Peyer's patch (tissue), 4 donors: ENCODE data around the gene PDZD2. TPM values are rescaled to one million over a fixed set of nuclear protein-coding genes. Genes with fewer than 3 reads are reported as not detected.

ENCODE experiments used
- DNase-seq, 3 donors: peaks; one replicate each; pipeline ENCODE4 v3.0.0-alpha.2; 2017 to 2019
- H3K27ac ChIP-seq, 4 donors: fragments of 200-600 bp; sonication (generic); one replicate each; pipeline ENCODE4 v1.5.1; 2016 to 2019
- H3K27me3 ChIP-seq, 2 donors: fragments of 200-600 bp; sonication (generic); one replicate each; pipeline ENCODE4 v1.5.1; 2019
- H3K36me3 ChIP-seq, 3 donors: fragments of 200-600 bp; sonication (generic); one replicate each; pipeline ENCODE4 v1.5.1; 2016 to 2019
- H3K4me1 ChIP-seq, 4 donors: fragments of 200-600 bp; sonication (generic); one replicate each; pipeline ENCODE4 v1.5.1; 2016 to 2019
- H3K4me3 ChIP-seq, 4 donors: fragments of 200-600 bp; sonication (generic); 1 replicate in 3 of 4; 2 replicates in 1 of 4; pipeline ENCODE4 v1.5.1; 2016 to 2019; ENCODE audit warnings: mild to moderate bottlenecking in 1 of 4
- H3K9me3 ChIP-seq, 4 donors: fragments of 200-600 bp; sonication (generic); one replicate each; pipeline ENCODE4 v1.5.1; 2016 to 2019; ENCODE audit warnings: mild to moderate bottlenecking in 1 of 4
- POLR2A ChIP-seq, 2 donors: fragments of 450-650 bp; IDR thresholded peaks; one replicate each; pipeline ENCODE4 v1.5.1; 2017; ENCODE audit warnings: antibody characterized with exemption in 2 of 2, mild to moderate bottlenecking in 2 of 2, moderate library complexity in 2 of 2
- total RNA-seq, 4 donors: library from RNA; depleted of rRNA; stranded (reverse); fragments of >200 nt; gene quantifications; one replicate each; pipeline ENCODE4 v1.1.0, GENCODE V29; 2016
- TF ChIP-seq, protein P1 (sequence below), 6 experiments: fragments of 450-650 bp in 4 of 6; fragments of 200-600 bp in 2 of 6; sonication (generic) in 1 of 6; IDR thresholded peaks; one replicate each; pipeline ENCODE4 v1.5.1; 2017 to 2019; ENCODE audit warnings: antibody characterized with exemption in 6 of 6, mild to moderate bottlenecking in 3 of 6, moderate library complexity in 1 of 6

The PDZD2 gene
- total RNA-seq, 4 donors from 2014 or later: 0.53 to 7.4 (median 3.0) TPM

DNA sequence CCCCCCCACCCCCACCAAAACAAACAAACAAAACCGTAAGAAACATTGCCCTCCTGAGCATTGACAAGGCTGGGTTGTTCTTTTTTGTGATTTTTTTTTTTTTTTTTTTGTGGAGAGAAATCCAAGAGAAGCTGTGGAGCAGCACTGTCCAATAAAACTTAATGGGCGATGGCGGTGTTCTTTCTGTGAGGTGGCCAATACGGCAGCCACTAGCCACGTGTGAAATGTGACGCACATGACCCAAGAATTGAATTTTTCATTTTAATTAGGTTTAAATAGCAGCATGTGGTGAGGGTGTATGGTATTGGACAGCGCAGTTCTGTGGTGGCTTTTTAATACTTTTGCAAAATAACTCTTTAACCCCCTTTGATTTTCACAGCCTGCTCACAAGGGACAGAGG lies 251.1 kb downstream of the PDZD2 start:
- TF ChIP-seq, protein P1, sequence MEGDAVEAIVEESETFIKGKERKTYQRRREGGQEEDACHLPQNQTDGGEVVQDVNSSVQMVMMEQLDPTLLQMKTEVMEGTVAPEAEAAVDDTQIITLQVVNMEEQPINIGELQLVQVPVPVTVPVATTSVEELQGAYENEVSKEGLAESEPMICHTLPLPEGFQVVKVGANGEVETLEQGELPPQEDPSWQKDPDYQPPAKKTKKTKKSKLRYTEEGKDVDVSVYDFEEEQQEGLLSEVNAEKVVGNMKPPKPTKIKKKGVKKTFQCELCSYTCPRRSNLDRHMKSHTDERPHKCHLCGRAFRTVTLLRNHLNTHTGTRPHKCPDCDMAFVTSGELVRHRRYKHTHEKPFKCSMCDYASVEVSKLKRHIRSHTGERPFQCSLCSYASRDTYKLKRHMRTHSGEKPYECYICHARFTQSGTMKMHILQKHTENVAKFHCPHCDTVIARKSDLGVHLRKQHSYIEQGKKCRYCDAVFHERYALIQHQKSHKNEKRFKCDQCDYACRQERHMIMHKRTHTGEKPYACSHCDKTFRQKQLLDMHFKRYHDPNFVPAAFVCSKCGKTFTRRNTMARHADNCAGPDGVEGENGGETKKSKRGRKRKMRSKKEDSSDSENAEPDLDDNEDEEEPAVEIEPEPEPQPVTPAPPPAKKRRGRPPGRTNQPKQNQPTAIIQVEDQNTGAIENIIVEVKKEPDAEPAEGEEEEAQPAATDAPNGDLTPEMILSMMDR (IDR thresholded peaks at IDR 0.05): no peak
- no peak for TF ChIP-seq POLR2A (IDR thresholded peaks at IDR 0.05)
- Histone ChIP-seq H3K4me3 (no peak overlapping the region), H3K4me1 (no peaks in the 10 kb centered on the region), H3K27ac (no peak overlapping the region), H3K36me3 (no peaks in the 10 kb centered on the region), H3K27me3 (no peaks in the 10 kb centered on the region), H3K9me3 (no peaks in the 10 kb centered on the region)
- DNase-seq: no peak

- Histone ChIP-seq H3K4me1 (no peaks in the 10 kb centered on the region), H3K27me3 (no peaks in the 10 kb centered on the region), H3K4me3 (no peak overlapping the region), H3K36me3 (no peaks in the 10 kb centered on the region), H3K9me3 (no peaks in the 10 kb centered on the region), H3K27ac (no peak overlapping the region)
- TF ChIP-seq, protein P1 (IDR thresholded peaks at IDR 0.05): no peak
- TF ChIP-seq POLR2A (IDR thresholded peaks at IDR 0.05): no peak
- DNase-seq: no peak
These were observed 255.2 kb downstream of the PDZD2 start for GRCh38 chr5:31894141-31894540.

DNA sequence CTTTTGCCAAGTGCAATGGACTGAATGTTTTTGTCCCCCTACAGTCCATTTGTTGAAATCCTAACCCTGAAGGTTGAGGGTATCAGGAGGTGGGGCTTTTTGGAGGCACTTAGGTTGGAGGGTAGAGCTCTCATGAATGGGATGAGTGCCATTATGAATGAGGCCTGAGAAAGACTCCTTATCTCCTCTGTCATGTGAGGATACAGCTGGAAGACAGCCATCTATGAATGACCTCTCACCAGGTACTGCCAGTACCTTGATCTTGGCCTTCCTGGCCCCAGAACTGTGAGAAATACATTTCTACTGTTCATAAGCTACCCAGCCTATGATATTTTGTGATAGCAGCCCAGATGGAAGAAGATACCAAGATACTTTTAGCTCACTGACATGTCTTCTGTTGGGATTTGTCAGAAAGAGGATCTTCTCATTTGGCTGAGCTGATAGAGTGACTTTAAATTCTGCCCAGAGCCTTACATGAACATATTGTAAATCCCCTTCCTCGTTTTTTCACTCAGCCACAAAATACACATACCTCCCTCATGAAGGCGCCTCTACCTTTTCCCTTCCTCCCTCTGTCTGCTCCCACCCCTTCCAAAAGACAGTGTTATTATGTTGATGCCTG lies 256.4 kb downstream of the PDZD2 start:
- no peak for DNase-seq
- no peaks in the 10 kb centered on the region for H3K9me3 ChIP-seq
- no peaks in the 10 kb centered on the region for H3K4me1 ChIP-seq
- no peak overlapping the region for H3K4me3 ChIP-seq
- H3K27me3 ChIP-seq: no peaks in the 10 kb centered on the region
- no peaks in the 10 kb centered on the region for H3K36me3 ChIP-seq
- no peak overlapping the region for H3K27ac ChIP-seq
- TF ChIP-seq, protein P1 (IDR thresholded peaks at IDR 0.05): no peak
- no peak for TF ChIP-seq POLR2A (IDR thresholded peaks at IDR 0.05)

DNA sequence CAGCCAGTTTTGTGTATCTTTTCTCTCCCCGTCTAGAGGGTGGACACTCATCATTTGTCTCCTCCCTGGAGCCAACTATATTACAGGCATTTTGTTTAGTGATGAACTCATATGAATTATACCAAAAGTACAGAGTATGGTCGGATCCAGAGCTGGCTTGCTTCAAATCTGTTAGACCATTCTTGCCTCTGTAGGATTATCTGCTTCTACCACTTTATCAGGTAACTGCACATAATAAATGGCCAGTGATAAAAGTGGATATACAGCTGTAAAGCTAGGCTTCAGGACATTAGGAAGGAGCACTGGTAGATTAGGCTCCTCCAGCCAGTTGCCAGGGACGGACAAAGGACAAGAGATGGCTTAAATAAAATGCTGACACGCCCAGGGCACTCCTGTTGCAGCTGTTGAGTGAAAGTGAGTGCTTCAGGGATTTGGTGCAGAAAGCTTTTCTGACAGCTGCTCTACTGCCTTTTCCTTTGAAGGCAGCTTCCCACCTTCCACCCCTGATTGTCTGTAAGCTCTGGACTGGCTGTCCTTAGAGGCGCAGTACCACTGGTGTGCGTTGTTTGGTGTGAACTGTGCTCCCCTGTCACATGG lies 259.2 kb downstream of the PDZD2 start:
- no peaks in the 10 kb centered on the region for H3K4me1 ChIP-seq
- H3K27me3 ChIP-seq: no peaks in the 10 kb centered on the region
- no peak for DNase-seq
- TF ChIP-seq POLR2A (IDR thresholded peaks at IDR 0.05): no peak
- TF ChIP-seq, protein P1 (IDR thresholded peaks at IDR 0.05): no peak
- H3K4me3 ChIP-seq: no peak overlapping the region
- H3K27ac ChIP-seq: no peak overlapping the region
- H3K36me3 ChIP-seq: no peaks in the 10 kb centered on the region
- H3K9me3 ChIP-seq: no peaks in the 10 kb centered on the region

GRCh38 chr5:31900296-31900865 lies 261.4 kb downstream of the PDZD2 start:
- no peaks in the 10 kb centered on the region for H3K4me1 ChIP-seq
- DNase-seq: no peak
- H3K27ac ChIP-seq: no peak overlapping the region
- TF ChIP-seq, protein P1 (IDR thresholded peaks at IDR 0.05): no peak
- TF ChIP-seq POLR2A (IDR thresholded peaks at IDR 0.05): no peak
- no peaks in the 10 kb centered on the region for H3K27me3 ChIP-seq
- H3K36me3 ChIP-seq: no peaks in the 10 kb centered on the region
- no peak overlapping the region for H3K4me3 ChIP-seq
- no peaks in the 10 kb centered on the region for H3K9me3 ChIP-seq
